HepG2 (cell line): ENCODE data around the gene PRAC1. TPM values are rescaled to one million over a fixed set of nuclear protein-coding genes. Genes with fewer than 3 reads are reported as not detected.

ENCODE experiments used
- ATAC-seq: fragments of 200-7000 bp; cut with Tn5 transposase; 3 replicates; pipeline ENCODE4 v1.9.1; 2020; ENCODE audit warnings: mild to moderate bottlenecking, moderate library complexity
- BruUV-seq: library from RNA; stranded (reverse); fragments of 400-500 nt; replicated peaks from 2 replicates; lab custom pipeline; 2021; lab: Mats Ljungman, UMichigan
- CTCF ChIA-PET: fragments of 300-600 bp; formaldehyde crosslinking; extraction: SDS; loops from one replicate; lab custom pipeline; 2021; ENCODE audit warnings: low total read pairs, inconsistent platforms, low intra/inter-chr PET ratio; lab: Yijun Ruan, JAX
- POLR2A ChIA-PET: fragments of 350-600 bp; sonication (Branson Sonifier 250); formaldehyde crosslinking; loops from one replicate; lab custom pipeline; 2020; ENCODE audit warnings: antibody characterized with exemption, inconsistent platforms; lab: Yijun Ruan, JAX
- DNase-seq: peaks from one replicate; pipeline ENCODE4 v3.0.0-alpha.2; 2015; ENCODE audit warnings: low spot score
- FAIRE-seq: peaks from 3 replicates; lab custom pipeline; 2011; peaks lifted over from hg19 to GRCh38; lab: Jason Lieb, UNC
- H2AFZ ChIP-seq: one replicate; pipeline ENCODE4 v1.6.1; 2011; ENCODE audit warnings: low read length, inconsistent platforms
- H3K27ac ChIP-seq: fragments of 300-600 bp; 3 replicates; pipeline ENCODE4 v1.8.0; 2011; ENCODE audit warnings: mixed run types, mild to moderate bottlenecking, mixed read lengths, low read length, inconsistent platforms; ENCODE audit not compliant: insufficient read depth; ENCODE audit errors: extremely low read length
- H3K27me3 ChIP-seq, 2 experiments: fragments of 200-600 bp in 1 of 2; 2 replicates in 1 of 2; 3 replicates in 1 of 2; pipeline versions ENCODE4 v1.6.0 to v1.8.0; 2011; ENCODE audit warnings: low read length in 2 of 2, mild to moderate bottlenecking in 2 of 2, moderate library complexity in 2 of 2, inconsistent platforms in 1 of 2; ENCODE audit not compliant: insufficient read depth in 2 of 2, control insufficient read depth in 1 of 2
- H3K36me3 ChIP-seq, 2 experiments: fragments of 200-600 bp in 1 of 2; replicated peaks in 1 of 2; 2 replicates in 1 of 2; 3 replicates in 1 of 2; pipeline versions ENCODE4 v1.5.1 to v1.8.0; 2011; ENCODE audit warnings: low read length in 2 of 2, inconsistent platforms in 1 of 2; ENCODE audit not compliant: insufficient read depth in 2 of 2, control insufficient read depth in 1 of 2
- H3K4me1 ChIP-seq: 2 replicates; pipeline ENCODE4 v1.5.1; 2012; ENCODE audit warnings: low read length, inconsistent platforms; ENCODE audit not compliant: insufficient read depth
- H3K4me2 ChIP-seq: 2 replicates; pipeline ENCODE4 v1.6.0; 2011; ENCODE audit warnings: low read depth, low read length, inconsistent platforms
- H3K4me3 ChIP-seq, 3 experiments: fragments of 200-600 bp in 1 of 3; sonication (generic), shearing (Covaris generic) in 1 of 3; replicated peaks in 1 of 3; 2 replicates each; pipeline ENCODE4 v1.5.1; 2011 to 2016; ENCODE audit warnings: low read length in 3 of 3, inconsistent platforms in 2 of 3, low read depth in 2 of 3, mild to moderate bottlenecking in 2 of 3, control low read depth in 1 of 3, mixed read lengths in 1 of 3; ENCODE audit not compliant: insufficient read depth in 1 of 3
- H3K79me2 ChIP-seq: one replicate; pipeline ENCODE4 v1.6.1; 2011; ENCODE audit warnings: low read length, inconsistent platforms; ENCODE audit not compliant: insufficient read depth
- H3K9ac ChIP-seq: 2 replicates; pipeline ENCODE4 v1.6.0; 2011; ENCODE audit warnings: mild to moderate bottlenecking, low read depth, low read length, inconsistent platforms; ENCODE audit not compliant: insufficient read depth
- H3K9me3 ChIP-seq: 2 replicates; pipeline ENCODE4 v1.5.1; 2012; ENCODE audit warnings: mild to moderate bottlenecking, low read length
- H4K20me1 ChIP-seq: 2 replicates; pipeline ENCODE4 v1.6.0; 2011; ENCODE audit warnings: inconsistent platforms, mild to moderate bottlenecking, low read length, moderate library complexity; ENCODE audit not compliant: insufficient read depth
- CHCHD3 ChIP-seq: sonication (generic); formaldehyde crosslinking; IDR thresholded peaks from 2 replicates; pipeline ENCODE4 v1.8.0; 2022; ENCODE audit warnings: mild to moderate bottlenecking, missing genetic modification reagents, moderate library complexity
- CSRNP2 ChIP-seq: sonication (generic); formaldehyde crosslinking; conservative IDR thresholded peaks from 2 replicates; pipeline ENCODE4 v1.8.0; 2022; ENCODE audit warnings: low read depth, missing genetic modification reagents
- NBN ChIP-seq: fragments of 450-650 bp; conservative IDR thresholded peaks from 2 replicates; pipeline ENCODE4 v1.6.1; 2017
- PTBP1 ChIP-seq: fragments of 200-400 bp; formaldehyde crosslinking; IDR thresholded peaks from 2 replicates; pipeline ENCODE4 v1.6.1; 2018; ENCODE audit warnings: low read length, low read depth; ENCODE audit not compliant: poor library complexity, severe bottlenecking
- ZBTB20 ChIP-seq: sonication (generic); formaldehyde crosslinking; IDR thresholded peaks from 2 replicates; pipeline ENCODE4 v1.8.1; 2023; ENCODE audit warnings: missing genetic modification reagents, low read depth, mild to moderate bottlenecking, borderline replicate concordance
- ZNF160 ChIP-seq: sonication (generic); formaldehyde crosslinking; IDR thresholded peaks from 2 replicates; pipeline ENCODE4 v1.8.0; 2022; ENCODE audit warnings: mild to moderate bottlenecking, inconsistent platforms, missing genetic modification reagents
- ZNF224 ChIP-seq: sonication (generic); formaldehyde crosslinking; IDR thresholded peaks from 2 replicates; pipeline ENCODE4 v1.5.0; 2020; ENCODE audit warnings: mild to moderate bottlenecking, missing genetic modification reagents
- ZNF276 ChIP-seq: sonication (generic); formaldehyde crosslinking; IDR thresholded peaks from 2 replicates; pipeline ENCODE4 v1.4.0; 2020; ENCODE audit warnings: mild to moderate bottlenecking, low read depth, missing genetic modification reagents
- ZNF512 ChIP-seq: sonication (generic); formaldehyde crosslinking; IDR thresholded peaks from 2 replicates; pipeline ENCODE4 v1.4.0; 2020; ENCODE audit warnings: mild to moderate bottlenecking, missing genetic modification reagents
- ZNF589 ChIP-seq: sonication (generic); formaldehyde crosslinking; conservative IDR thresholded peaks from 2 replicates; pipeline ENCODE4 v1.8.0; 2022; ENCODE audit warnings: mild to moderate bottlenecking, moderate library complexity, missing genetic modification reagents
- ZNF678 ChIP-seq: sonication (generic); formaldehyde crosslinking; IDR thresholded peaks from 2 replicates; pipeline ENCODE4 v1.4.0; 2020; ENCODE audit warnings: mild to moderate bottlenecking, missing genetic modification reagents
- ZNF839 ChIP-seq: sonication (generic); formaldehyde crosslinking; IDR thresholded peaks from 2 replicates; pipeline ENCODE4 v1.4.0; 2020; ENCODE audit warnings: missing genetic modification reagents, mild to moderate bottlenecking, borderline replicate concordance
- WGBS: methylation state at CpG from one replicate; pipeline ENCODE4 v1.1.6; 2017; ENCODE audit warnings: low lambda C conversion rate; 5-methylcytosine and 5-hydroxymethylcytosine counted together
- in situ Hi-C: cut with HindIII; loops from 2 replicates; pipeline ENCODE4 v1.10.0; 2017; ENCODE audit warnings: low pct_unique_long_range_greater_than_20kb; ENCODE audit not compliant: extremely low pct_ligation_motif_present
- intact Hi-C: fragments of 100-400 bp; cut with micrococcal nuclease; formaldehyde crosslinking; loops from one replicate; pipeline ENCODE4 v1.10.0; 2022; ENCODE audit not compliant: unreplicated experiment
- polyA plus RNA-seq, 8 experiments: library from polyadenylated mRNA; depleted of rRNA in 3 of 8; stranded (reverse) in 7 of 8; unstranded in 1 of 8; fragments of >200 nt; fragmentation: Illumina TruSeq in 4 of 8; extraction: Trizol in 4 of 8; gene quantifications; 2 replicates each; pipeline versions ENCODE4 v1.2.1 to v1.2.3, GENCODE V29; 2011 to 2016; ENCODE audit warnings: low read depth in 4 of 8, missing spikeins in 1 of 8, mixed read lengths in 1 of 8; ENCODE audit not compliant: insufficient read depth in 1 of 8
- total RNA-seq, 5 experiments: library from RNA; depleted of rRNA; stranded (reverse); fragments of >200 nt; fragmentation: Illumina TruSeq; extraction: Trizol; gene quantifications; 2 replicates each; pipeline ENCODE4 v1.2.3, GENCODE V29; 2016; ENCODE audit warnings: low read depth in 1 of 5

The PRAC1 gene
- total and polyA plus RNA-seq, 2 of the 13 experiments (the other 11 are each of a cell fraction or from before 2014, with no cell fraction given): not detected

- TF ChIP-seq ZNF512 (CRISPR knock-in tag): no peak
- no peak for TF ChIP-seq ZBTB20 (CRISPR knock-in tag)
- TF ChIP-seq ZNF678 (CRISPR knock-in tag): no peak
- TF ChIP-seq ZNF224 (CRISPR knock-in tag): no peak
These were observed 20.3 kb downstream of the PRAC1 start (continued) for GRCh38 chr17:48701864-48702532.

GRCh38 chr17:48693178-48693577 lies 29.1 kb downstream of the PRAC1 start:
- H3K36me3 ChIP-seq: no peaks in the 10 kb centered on the region
- H4K20me1 ChIP-seq: no peaks in the 10 kb centered on the region
- no peak for ATAC-seq
- TF ChIP-seq ZNF276 (CRISPR knock-in tag) (no peak), CSRNP2 (CRISPR knock-in tag) (no peak), CHCHD3 (CRISPR knock-in tag) (no peak), PTBP1 (no peak), ZNF839 (CRISPR knock-in tag) (no peak), NBN (no peak), ZNF160 (no peak), ZNF589 (CRISPR knock-in tag) (no peak)
- no peak overlapping the region for H3K4me3 ChIP-seq
- in situ Hi-C loops: no loop called here
- intact Hi-C loops: no loop called here
- CTCF ChIA-PET: no interaction called here
- H3K9me3 ChIP-seq: peaks cover 5% of the 10 kb centered on the region
- H3K27ac ChIP-seq: no peak overlapping the region
- H3K4me2 ChIP-seq: no peak overlapping the region
- H3K9ac ChIP-seq: no peak overlapping the region
- 3% methylated on average over 1 of the region's 1 CpG for WGBS
- H2AFZ ChIP-seq: no peak overlapping the region
- no peak for FAIRE-seq
- H3K4me1 ChIP-seq: no peaks in the 10 kb centered on the region
- no TSS peak for BruUV-seq
- POLR2A ChIA-PET: no interaction called here
- H3K79me2 ChIP-seq: no peaks in the 10 kb centered on the region
- 0 out of 5 replicates have a peak, but pooled peaks cover 0 to 6% of the 10 kb centered on the region in 2 experiments for H3K27me3 ChIP-seq
- DNase-seq: no peak
